ENCODE data around the gene PDCD1.
"Not testable (repeated sequence)": the region's sequence is repeated elsewhere in the genome, so short reads cannot be mapped to it uniquely, and the experiment has no call there.

Gene PDCD1

GRCh38 chr2:241877197-241877685 is 18.5 kb upstream of the PDCD1 start:
- no peak for DNase-seq

GRCh38 chr2:241876528-241877196 is 18.0 kb upstream of the PDCD1 start:
- DNase-seq = no peak

- not testable (repeated sequence) for DNase-seq
Observed at GRCh38 chr2:241875754-241876527, 17.2 kb upstream of the PDCD1 start.

GRCh38 chr2:241874277-241874925 is 15.7 kb upstream of the PDCD1 start:
- no peak for DNase-seq

GRCh38 chr2:241873803-241874110 is 15.1 kb upstream of the PDCD1 start:
- no peak for DNase-seq

- DNase-seq = no peak
Observed at GRCh38 chr2:241873081-241873802, 14.5 kb upstream of the PDCD1 start.

GRCh38 chr2:241872313-241872642 is 13.6 kb upstream of the PDCD1 start:
- no peak for DNase-seq

- no peak for DNase-seq
Observed at GRCh38 chr2:241871538-241872312, 13.0 kb upstream of the PDCD1 start.

- DNase-seq = no peak
Observed at GRCh38 chr2:241870611-241871537, 12.2 kb upstream of the PDCD1 start.

- no peak for DNase-seq
Observed at GRCh38 chr2:241870081-241870541, 11.4 kb upstream of the PDCD1 start.

- no peak for DNase-seq
Observed at GRCh38 chr2:241869087-241869961, 10.6 kb upstream of the PDCD1 start, which contains the start of gene RTP5. Gene RTP5, plus strand, starts transcription at chr2:241869729. Its CDS starts 28 bp downstream, at chr2:241869757.

GRCh38 chr2:241868661-241869081 is 10.0 kb upstream of the PDCD1 start:
- DNase-seq = no peak

GRCh38 chr2:241867776-241868420 is 9.2 kb upstream of the PDCD1 start:
- DNase-seq = no peak

GRCh38 chr2:241866790-241867645 is 8.3 kb upstream of the PDCD1 start:
- no peak for DNase-seq

- DNase-seq = peak; percentile 74
Observed at GRCh38 chr2:241865957-241866789, 7.5 kb upstream of the PDCD1 start.

GRCh38 chr2:241865416-241865956 is 6.8 kb upstream of the PDCD1 start:
- DNase-seq = no peak

- DNase-seq = no peak
Observed at GRCh38 chr2:241864850-241865213, 6.1 kb upstream of the PDCD1 start.
